Activated CD8-positive, alpha-beta T cell treated with anti-CD3 and anti-CD28 coated beads, Interleukin-2, amount 10 ng/mL, durations not matched to agents 7 days and 5 days (primary cell): ENCODE measurements around the gene TRUB2. TPM values are rescaled to one million over a fixed set of nuclear protein-coding genes. Genes with fewer than 3 reads are reported as not detected.
A peak's percentile ranks its signal among the peaks of the same experiment; 100 is the strongest.
"Not testable (repeated sequence)": the region's sequence is repeated elsewhere in the genome, so short reads cannot be mapped to it uniquely, and the experiment has no call there.

ENCODE experiments used
- ATAC-seq: fragments of 150-1000 bp; cut with Tn5 transposase; one replicate; pipeline ENCODE4 v1.10.0; 2021; ENCODE audit warnings: moderate library complexity
- CTCF ChIA-PET: fragments of 350-600 bp; sonication (Branson Sonifier 250); formaldehyde crosslinking; loops from one replicate; lab custom pipeline; 2021; ENCODE audit warnings: antibody characterized with exemption; lab: Charles Lee
- POLR2A ChIA-PET: fragments of 350-600 bp; sonication (Branson Sonifier 250); formaldehyde crosslinking; loops from one replicate; lab custom pipeline; 2021; ENCODE audit warnings: antibody characterized with exemption; lab: Charles Lee
- DNase-seq: peaks from one replicate; pipeline ENCODE4 v3.0.0-alpha.2; 2020
- H3K27ac Mint-ChIP-seq: one replicate; pipeline ENCODE4 v1.8.0; 2021; ENCODE audit warnings: mild to moderate bottlenecking, mixed read lengths
- H3K27me3 Mint-ChIP-seq: one replicate; pipeline ENCODE4 v1.8.0; 2021; ENCODE audit warnings: low read depth, mixed read lengths
- H3K36me3 Mint-ChIP-seq: one replicate; pipeline ENCODE4 v1.8.0; 2021; ENCODE audit warnings: low read depth, mixed read lengths
- H3K4me1 Mint-ChIP-seq: one replicate; pipeline ENCODE4 v1.8.0; 2021; ENCODE audit warnings: low read depth, mixed read lengths
- H3K4me3 Mint-ChIP-seq: one replicate; pipeline ENCODE4 v1.8.0; 2021; ENCODE audit warnings: mild to moderate bottlenecking, mixed read lengths
- H3K9me3 Mint-ChIP-seq: one replicate; pipeline ENCODE4 v1.8.0; 2022; ENCODE audit warnings: mixed read lengths; ENCODE audit not compliant: insufficient read depth
- total RNA-seq, 2 experiments: library from RNA; stranded (reverse); gene quantifications; one replicate each; pipeline ENCODE4 v1.2.3, GENCODE V29; 2021

The TRUB2 gene
- total RNA-seq, 2 experiments from 2014 or later, result 25.5 to 27.7 TPM

GRCh38 chr9:128340691-128341434, 18.6 kb upstream of the TRUB2 start:
- CTCF ChIA-PET, result interaction anchor here (0.7 to 2.1 kb wide), 28 partner anchors 9 to 185 kb away, joined by 3 to 17 read pairs (median 4); partner anchors contain the start of genes CIZ1, GOLGA2, SWI5 and URM1
- Mint-ChIP-seq H3K4me1 (peaks cover 11% of the 10 kb centered on the region), H3K9me3 (no peaks in the 10 kb centered on the region), H3K36me3 (peaks cover 5% of the 10 kb centered on the region), H3K27me3 (no peaks in the 10 kb centered on the region), H3K4me3 (peak overlapping the region; percentile 95), H3K27ac (peak overlapping the region; percentile 92)
- POLR2A ChIA-PET, result interaction anchor here (0.6 to 1.1 kb wide), 5 partner anchors 19 to 66 kb away, joined by 3 to 4 read pairs (median 4); partner anchors contain the start of genes GOLGA2, SWI5, TRUB2 and URM1
- peak; percentile 63 for ATAC-seq
- DNase-seq, result no peak

GRCh38 chr9:128339761-128340690, 17.8 kb upstream of the TRUB2 start, which contains the start of gene SLC27A4:
Gene SLC27A4, plus strand, starts transcription at chr9:128340527. Its CDS starts 2,606 bp downstream, at chr9:128343133.
- ChIA-PET CTCF (interaction anchor here (0.9 to 1.5 kb wide), 4 partner anchors 22 to 63 kb away, joined by 3 to 5 read pairs (median 3); no protein-coding TSS in a partner anchor), POLR2A (interaction anchor here (0.6 to 1.2 kb wide), 2 partner anchors 19 to 119 kb away, joined by 4 to 5 read pairs; no protein-coding TSS in a partner anchor)
- H3K27ac Mint-ChIP-seq, result peak within 1 kb of the TSS; percentile 92
- H3K4me3 Mint-ChIP-seq, result peak within 1 kb of the TSS; percentile 95
- no peaks in the 10 kb centered on the region for H3K27me3 Mint-ChIP-seq
- H3K9me3 Mint-ChIP-seq, result no peaks in the 10 kb centered on the region
- DNase-seq (peak; percentile 85), ATAC-seq (peak; percentile 90)
- H3K36me3 Mint-ChIP-seq, result peaks cover 5% of the 10 kb centered on the region
- peaks cover 11% of the 10 kb centered on the region for H3K4me1 Mint-ChIP-seq

- Mint-ChIP-seq H3K4me3 (peak overlapping the region; percentile 95), H3K4me1 (peaks cover 11% of the 10 kb centered on the region)
- not testable (repeated sequence) for DNase-seq, H3K9me3 Mint-ChIP-seq, H3K36me3 Mint-ChIP-seq, H3K27me3 Mint-ChIP-seq, ATAC-seq, H3K27ac Mint-ChIP-seq
- CTCF ChIA-PET, result interaction anchor here (0.5 to 1.5 kb wide), 4 partner anchors 44 to 62 kb away, joined by 3 to 5 read pairs (median 3); no protein-coding TSS in a partner anchor
- POLR2A ChIA-PET, result interaction anchor here (0.6 to 1.2 kb wide), 2 partner anchors 18 to 147 kb away, joined by 3 to 5 read pairs; no protein-coding TSS in a partner anchor
Observed at GRCh38 chr9:128338852-128339614, 16.8 kb upstream of the TRUB2 start.

- ChIA-PET POLR2A (interaction anchor here (1.0 kb wide), 1 partner anchor 62 kb away, joined by 3 read pairs; the partner anchor contains the start of genes GOLGA2 and SWI5), CTCF (interaction anchor here (1.5 kb wide), 1 partner anchor 43 kb away, joined by 5 read pairs; no protein-coding TSS in a partner anchor)
- Mint-ChIP-seq H3K9me3 (no peaks in the 10 kb centered on the region), H3K27ac (no peak overlapping the region), H3K4me3 (no peak overlapping the region), H3K27me3 (no peaks in the 10 kb centered on the region), H3K4me1 (peaks cover 11% of the 10 kb centered on the region), H3K36me3 (peaks cover 4% of the 10 kb centered on the region)
- ATAC-seq (no peak), DNase-seq (no peak)
Observed at GRCh38 chr9:128337936-128338335, 15.7 kb upstream of the TRUB2 start.

GRCh38 chr9:128335914-128336313, 13.7 kb upstream of the TRUB2 start:
- DNase-seq (no peak), ATAC-seq (no peak)
- Mint-ChIP-seq H3K4me1 (peaks cover 5% of the 10 kb centered on the region), H3K9me3 (no peaks in the 10 kb centered on the region), H3K36me3 (peaks cover 5% of the 10 kb centered on the region), H3K27me3 (no peaks in the 10 kb centered on the region), H3K27ac (no peak overlapping the region), H3K4me3 (no peak overlapping the region)
- ChIA-PET CTCF (interaction anchor here (1.1 to 2.6 kb wide), 3 partner anchors 14 to 84 kb away, joined by 3 to 9 read pairs (median 3); partner anchors contain the start of gene CERCAM), POLR2A (interaction anchor here (0.6 to 1.3 kb wide), 3 partner anchors 35 to 348 kb away, joined by 3 to 5 read pairs (median 4); partner anchors contain the start of gene URM1)

- peaks cover 5% of the 10 kb centered on the region for H3K36me3 Mint-ChIP-seq
- POLR2A ChIA-PET, result interaction anchor here (0.6 to 1.3 kb wide), 2 partner anchors 36 to 147 kb away, joined by 4 to 5 read pairs; partner anchors contain the start of gene URM1
Observed at GRCh38 chr9:128335161-128335560, 12.9 kb upstream of the TRUB2 start.

GRCh38 chr9:128333451-128333869, 11.2 kb upstream of the TRUB2 start:
- ChIA-PET CTCF (interaction anchor here (0.9 kb wide), 1 partner anchor 36 kb away, joined by 4 read pairs; no protein-coding TSS in a partner anchor), POLR2A (no interaction called here)
- Mint-ChIP-seq H3K36me3 (peaks cover 8% of the 10 kb centered on the region), H3K4me1 (no peaks in the 10 kb centered on the region), H3K9me3 (no peaks in the 10 kb centered on the region), H3K4me3 (no peak overlapping the region), H3K27me3 (no peaks in the 10 kb centered on the region), H3K27ac (no peak overlapping the region)
- DNase-seq, result no peak
- ATAC-seq, result no peak

More at GRCh38 chr9:128335161-128335560, 12.9 kb upstream of the TRUB2 start:
- H3K27ac Mint-ChIP-seq, result no peak overlapping the region
- DNase-seq (no peak), ATAC-seq (no peak)
- CTCF ChIA-PET, result interaction anchor here (1.1 to 2.6 kb wide), 3 partner anchors 13 to 85 kb away, joined by 3 to 9 read pairs (median 3); partner anchors contain the start of gene CERCAM
- H3K4me1 Mint-ChIP-seq, result peaks cover 5% of the 10 kb centered on the region
- H3K9me3 Mint-ChIP-seq, result no peaks in the 10 kb centered on the region
- no peaks in the 10 kb centered on the region for H3K27me3 Mint-ChIP-seq
- no peak overlapping the region for H3K4me3 Mint-ChIP-seq

- ChIA-PET CTCF (interaction anchor here (0.5 to 2.3 kb wide), 2 partner anchors 16 to 213 kb away, joined by 4 to 15 read pairs; no protein-coding TSS in a partner anchor), POLR2A (no interaction called here)
- H3K27me3 Mint-ChIP-seq, result no peaks in the 10 kb centered on the region
- H3K27ac Mint-ChIP-seq, result no peak overlapping the region
- peaks cover 15% of the 10 kb centered on the region for H3K36me3 Mint-ChIP-seq
- H3K9me3 Mint-ChIP-seq, result no peaks in the 10 kb centered on the region
- DNase-seq (no peak), ATAC-seq (no peak)
- H3K4me3 Mint-ChIP-seq, result no peak overlapping the region
- H3K4me1 Mint-ChIP-seq, result peaks cover 18% of the 10 kb centered on the region
Observed at GRCh38 chr9:128325629-128326028, 3.4 kb upstream of the TRUB2 start.

- Mint-ChIP-seq H3K27ac (peak overlapping the region; percentile 47), H3K4me1 (peaks cover 18% of the 10 kb centered on the region), H3K4me3 (peak overlapping the region; percentile 97), H3K27me3 (no peaks in the 10 kb centered on the region), H3K36me3 (peaks cover 15% of the 10 kb centered on the region), H3K9me3 (no peaks in the 10 kb centered on the region)
- no peak for DNase-seq
- POLR2A ChIA-PET, result no interaction called here
- CTCF ChIA-PET, result interaction anchor here (1.6 to 2.3 kb wide), 2 partner anchors 17 to 38 kb away, joined by 5 to 15 read pairs; no protein-coding TSS in a partner anchor
- ATAC-seq, result no peak
Observed at GRCh38 chr9:128324401-128324800, 2.2 kb upstream of the TRUB2 start.

- ATAC-seq, result no peak
- peaks cover 18% of the 10 kb centered on the region for H3K4me1 Mint-ChIP-seq
- no peaks in the 10 kb centered on the region for H3K27me3 Mint-ChIP-seq
- no peaks in the 10 kb centered on the region for H3K9me3 Mint-ChIP-seq
- no peak overlapping the region for H3K27ac Mint-ChIP-seq
- peak overlapping the region; percentile 97 for H3K4me3 Mint-ChIP-seq
- ChIA-PET POLR2A (no interaction called here), CTCF (interaction anchor here (1.6 to 2.3 kb wide), 2 partner anchors 18 to 38 kb away, joined by 5 to 15 read pairs; no protein-coding TSS in a partner anchor)
- DNase-seq, result no peak
- H3K36me3 Mint-ChIP-seq, result peaks cover 15% of the 10 kb centered on the region
Observed at GRCh38 chr9:128323791-128324190, 1.5 kb upstream of the TRUB2 start.
